ENCODE data around the gene ADCY10.
"Not testable (repeated sequence)": the region's sequence is repeated elsewhere in the genome, so short reads cannot be mapped to it uniquely, and the experiment has no call there.

Gene ADCY10

DNA sequence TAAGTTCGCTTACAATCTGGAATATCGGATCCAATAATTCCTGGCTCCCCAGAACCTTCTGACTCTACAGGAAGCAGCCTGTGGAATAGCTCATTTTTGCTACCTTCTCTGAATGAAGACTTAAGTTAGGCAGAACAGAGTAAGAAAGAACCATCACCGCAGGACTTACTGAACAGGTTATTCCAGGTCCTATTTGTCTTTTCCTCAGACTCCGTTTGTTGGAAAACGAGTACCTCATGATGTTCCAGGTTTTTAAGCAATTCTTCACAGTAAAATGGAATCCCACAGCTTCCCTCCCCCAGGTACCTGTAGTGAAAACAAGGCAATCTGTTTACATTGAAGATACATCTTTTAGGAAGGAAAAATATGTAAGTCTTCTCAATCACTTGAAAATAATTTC is 59.8 kb downstream of the ADCY10 start:
- DNase-seq (ENCODE audit: low read depth): no peak

DNA sequence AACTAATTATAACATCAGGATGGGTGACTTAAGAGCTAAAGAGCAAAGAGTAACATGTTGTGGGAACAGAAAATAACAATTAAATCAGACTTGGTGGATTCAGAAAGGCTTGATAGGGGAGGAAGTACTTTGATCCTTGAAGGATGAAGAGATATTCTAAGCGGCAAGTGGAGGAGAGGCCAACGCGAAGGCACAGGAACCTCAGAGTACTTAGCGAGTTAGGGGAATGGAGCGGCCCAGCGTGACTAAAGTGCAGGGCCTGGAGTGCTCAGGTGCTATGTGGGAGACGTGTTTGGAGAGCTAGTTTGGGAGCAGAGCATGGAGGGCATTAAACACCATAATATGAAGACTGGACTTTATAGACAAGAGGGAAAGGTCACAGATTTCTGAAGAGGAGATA is 64.3 kb downstream of the ADCY10 start:
- DNase-seq (ENCODE audit: low read depth): no peak

DNA sequence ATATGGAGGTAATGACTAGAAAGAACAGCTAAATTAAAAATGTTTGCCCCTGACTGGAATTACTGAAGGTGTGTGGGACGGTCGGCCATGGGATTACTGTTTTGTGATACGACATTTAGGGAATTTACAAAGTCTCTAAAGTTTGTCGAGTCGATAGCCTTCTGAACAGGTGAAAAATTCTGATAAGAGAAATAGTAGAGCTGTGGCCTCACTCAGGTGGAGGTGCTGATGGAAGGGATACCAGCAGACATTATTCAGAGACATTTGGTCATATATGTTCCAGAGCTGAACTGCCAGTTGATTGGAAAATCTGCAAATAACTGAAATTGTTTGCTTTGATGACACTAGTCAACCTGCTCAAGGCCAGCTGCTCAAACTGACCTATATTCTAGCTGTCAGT is 71.1 kb downstream of the ADCY10 start:
- no peak for DNase-seq (ENCODE audit: low read depth)

DNA sequence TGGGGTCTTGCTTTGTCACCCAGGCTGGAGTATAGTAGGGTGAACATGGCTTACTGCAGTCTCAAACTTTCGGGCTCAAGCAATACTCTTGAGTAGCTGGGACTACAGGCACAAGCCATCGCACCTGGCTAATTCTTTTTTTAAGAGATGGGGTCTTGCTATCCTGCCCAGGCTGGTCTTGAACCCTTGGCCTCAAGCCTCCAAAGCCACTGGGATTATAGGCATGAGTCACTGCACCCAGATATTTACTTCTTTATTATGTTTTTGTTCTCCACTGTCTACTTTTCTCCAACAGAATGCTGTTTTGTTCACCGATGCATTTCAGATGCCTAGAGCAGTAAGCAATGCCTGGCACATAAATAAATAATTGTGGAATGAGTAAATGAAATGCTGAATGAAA is 72.4 kb downstream of the ADCY10 start:
- no peak for DNase-seq (ENCODE audit: low read depth)

GRCh38 chr1:167839009-167839408 is 74.9 kb downstream of the ADCY10 start:
- no peak for DNase-seq (ENCODE audit: low read depth)

- no peak for DNase-seq (ENCODE audit: low read depth)
These were observed 76.6 kb downstream of the ADCY10 start for GRCh38 chr1:167837326-167837725.

DNA sequence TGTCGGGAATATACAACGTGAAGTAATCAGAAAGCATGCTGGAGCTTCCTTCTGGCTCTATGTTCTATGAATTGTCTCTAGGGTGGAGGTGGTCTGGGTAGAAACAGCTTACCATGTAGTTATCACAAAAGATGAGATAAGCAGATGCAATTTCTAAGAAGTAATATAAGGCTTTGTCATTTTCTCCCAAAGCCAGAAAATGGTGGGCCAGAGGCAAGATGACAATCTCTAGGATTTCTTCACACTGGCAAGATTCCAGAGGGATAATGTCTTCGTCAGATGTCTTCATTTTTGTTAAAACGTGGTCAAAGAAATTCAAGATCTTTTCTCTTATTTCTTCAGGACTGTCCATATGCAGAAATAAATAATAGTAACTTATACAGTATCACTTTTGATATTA is 77.7 kb downstream of the ADCY10 start:
- no peak for DNase-seq (ENCODE audit: low read depth)

DNA sequence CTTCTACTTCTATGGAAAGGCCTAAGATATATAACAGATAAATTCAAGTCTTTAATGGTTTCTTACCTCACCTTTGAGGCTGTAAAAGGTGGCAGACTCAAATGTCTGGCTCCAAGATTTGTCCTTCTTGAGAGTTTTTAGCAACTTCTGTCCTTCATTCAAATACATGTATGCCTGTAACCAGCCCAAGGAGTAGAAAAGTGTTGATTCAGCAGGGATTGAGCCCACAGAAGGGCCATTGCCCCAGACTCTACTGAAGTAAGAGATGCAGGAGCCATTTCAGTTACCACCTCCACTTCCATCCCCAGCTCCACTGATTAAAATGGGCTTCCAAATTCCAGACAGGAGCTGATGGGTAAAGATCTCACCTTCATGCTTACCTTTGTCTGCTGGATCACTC is 80.0 kb downstream of the ADCY10 start:
- no peak for DNase-seq (ENCODE audit: low read depth)

GRCh38 chr1:167832693-167833092 is 81.2 kb downstream of the ADCY10 start:
- no peak for DNase-seq (ENCODE audit: low read depth)

- not testable (repeated sequence) for DNase-seq (ENCODE audit: low read depth)
These were observed 83.3 kb downstream of the ADCY10 start for GRCh38 chr1:167830668-167831067.

- no peak for DNase-seq (ENCODE audit: low read depth)
These were observed 84.1 kb downstream of the ADCY10 start for GRCh38 chr1:167829868-167830267.

DNA sequence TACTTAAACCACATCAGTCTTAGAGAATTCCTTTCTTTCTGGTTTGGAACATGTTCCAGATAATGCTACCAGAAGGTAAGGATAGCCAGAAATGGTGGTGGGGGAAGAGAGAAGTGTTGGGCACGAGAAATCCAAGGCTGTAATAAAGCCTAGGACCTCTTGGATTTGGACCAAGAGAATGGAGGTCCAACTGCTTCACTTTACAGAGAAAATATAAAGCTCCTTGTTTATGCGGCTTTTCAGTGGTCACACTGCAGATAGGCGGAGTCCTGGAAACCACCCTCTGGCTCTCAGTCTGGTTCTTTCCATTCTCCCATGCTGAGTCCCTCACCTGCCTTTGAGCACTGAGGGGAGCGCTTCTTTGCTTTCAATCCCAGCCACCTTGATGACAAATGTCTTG is 87.8 kb downstream of the ADCY10 start:
- no peak for DNase-seq (ENCODE audit: low read depth)

GRCh38 chr1:167825419-167826079 is 88.4 kb downstream of the ADCY10 start:
- DNase-seq (ENCODE audit: low read depth): no peak

GRCh38 chr1:167824163-167824794 is 89.7 kb downstream of the ADCY10 start:
- DNase-seq (ENCODE audit: low read depth): no peak

- peak; percentile 34 for DNase-seq (ENCODE audit: low read depth)
These were observed 91.8 kb downstream of the ADCY10 start for GRCh38 chr1:167821969-167822685.

DNA sequence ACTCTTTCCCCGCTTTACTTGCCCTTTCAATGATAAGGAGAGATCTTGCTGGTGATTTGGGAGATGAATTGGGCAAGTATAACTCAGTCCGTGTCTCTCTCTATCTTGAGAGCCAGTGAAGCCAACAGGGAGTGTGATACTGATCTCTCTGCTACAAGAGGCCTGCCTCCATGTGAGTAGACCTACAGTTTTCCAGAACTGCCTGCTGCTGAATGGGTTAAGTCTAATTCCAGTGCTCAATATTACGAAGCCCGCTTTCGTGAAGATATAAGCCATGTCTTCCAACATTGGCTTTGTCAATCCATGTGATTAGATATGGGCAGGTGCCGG is 92.6 kb downstream of the ADCY10 start:
- DNase-seq (ENCODE audit: low read depth): no peak

DNA sequence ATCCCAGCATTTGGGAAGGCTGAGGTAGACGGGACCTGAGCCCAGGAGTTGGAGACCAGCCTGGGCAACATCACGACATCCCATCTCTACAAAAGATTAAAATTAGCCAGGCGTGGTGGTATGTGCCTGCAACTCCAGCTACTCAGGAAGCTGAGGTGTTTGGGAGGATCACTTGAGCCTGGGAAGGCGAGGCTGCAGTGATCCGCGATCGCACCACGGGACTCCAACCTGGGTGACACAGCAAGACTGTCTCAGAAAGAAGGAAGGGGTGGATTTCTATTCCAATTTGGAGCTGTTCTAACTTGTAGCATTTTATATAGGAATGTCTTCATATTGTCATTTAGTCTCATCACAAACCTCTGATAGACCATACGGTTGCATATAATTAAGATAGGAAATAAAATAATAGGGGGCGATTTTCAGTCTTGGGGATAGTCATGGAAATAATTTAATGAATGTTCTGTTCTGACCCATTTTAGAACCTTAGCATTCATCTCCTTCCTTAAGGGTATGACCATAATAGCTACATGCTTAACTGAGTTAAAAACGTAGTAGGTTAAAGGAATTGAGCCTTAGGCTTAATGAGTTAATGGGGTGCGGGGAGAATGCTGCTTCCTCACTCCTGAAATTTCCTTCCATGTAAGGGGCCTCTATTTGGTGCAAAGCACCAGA is 93.1 kb downstream of the ADCY10 start:
- DNase-seq (ENCODE audit: low read depth): no peak

GRCh38 chr1:167819849-167820683 is 93.9 kb downstream of the ADCY10 start:
- DNase-seq (ENCODE audit: low read depth): peak; percentile 85

DNA sequence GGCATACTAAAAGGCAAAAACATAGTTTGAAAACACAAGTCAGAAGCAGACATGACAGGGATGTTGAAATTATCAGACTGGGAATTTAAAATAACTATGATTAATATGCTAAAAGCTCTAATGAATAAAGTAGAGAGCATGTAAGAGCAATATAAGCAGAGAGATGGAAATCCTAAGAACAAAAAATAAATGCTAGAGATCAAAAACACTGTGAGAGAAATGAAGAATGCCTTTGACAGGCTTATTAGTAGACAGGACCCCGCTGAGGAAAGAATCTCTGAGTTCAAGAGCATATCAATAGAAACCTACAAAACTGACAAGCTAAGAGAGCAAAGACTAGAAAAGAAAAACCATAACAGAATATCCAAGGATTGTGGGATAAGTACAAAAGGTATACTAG is 98.3 kb downstream of the ADCY10 start:
- DNase-seq (ENCODE audit: low read depth): no peak

DNA sequence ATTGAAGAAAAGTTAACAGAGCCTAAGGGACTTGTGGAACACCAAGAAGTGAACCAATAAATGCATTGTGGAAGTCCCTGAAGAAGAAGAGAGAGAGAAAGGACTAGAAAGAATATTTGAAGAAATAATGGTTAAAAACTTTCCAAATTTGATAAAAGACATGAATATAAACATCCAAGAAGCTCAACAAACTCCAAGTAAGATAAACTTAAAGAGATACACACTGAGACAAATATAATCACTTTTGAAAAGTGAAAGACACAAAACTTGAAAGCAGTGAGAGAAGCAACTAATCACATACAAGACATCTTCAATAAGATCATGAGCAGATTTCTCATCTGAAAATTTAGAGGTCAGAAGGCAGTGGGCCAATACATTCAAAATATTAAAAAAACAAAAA is 101.0 kb downstream of the ADCY10 start:
- DNase-seq (ENCODE audit: low read depth): no peak

GRCh38 chr1:167808690-167809089 is 105.2 kb downstream of the ADCY10 start:
- no peak for DNase-seq (ENCODE audit: low read depth)

DNA sequence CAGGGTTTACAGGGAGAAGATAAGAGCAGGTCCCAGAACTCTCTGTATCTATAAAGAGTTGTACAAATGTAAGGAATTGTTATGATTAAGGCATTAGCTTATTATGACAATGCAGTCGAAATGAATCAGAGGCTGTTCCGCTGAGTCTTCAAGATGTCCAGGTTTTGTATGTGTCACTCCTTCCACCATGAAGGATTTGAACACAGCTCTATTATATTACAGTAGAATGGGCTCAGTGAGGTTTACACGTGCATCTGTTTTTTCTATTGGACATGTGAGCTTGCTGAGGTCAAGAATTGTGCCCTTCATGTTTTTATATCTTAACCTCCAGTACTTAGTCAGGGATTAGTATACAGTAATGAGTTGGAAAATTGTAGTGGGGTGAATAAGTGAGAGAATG is 105.8 kb downstream of the ADCY10 start:
- DNase-seq (ENCODE audit: low read depth): peak; percentile 53

Data from non-pigmented ciliary epithelial cell (primary cell).